K562 (cell line): Measurements from ENCODE around the gene ABCD3. TPM values are rescaled to one million over a fixed set of nuclear protein-coding genes. Genes with fewer than 3 reads are reported as not detected.
A peak's percentile ranks its signal among the peaks of the same experiment; 100 is the strongest.

ENCODE experiments used
- BRD4 ChIP-seq: fragments of 200-600 bp; sonication (generic); IDR thresholded peaks from 2 replicates; pipeline ENCODE4 v1.6.1; 2017; ENCODE audit warnings: inconsistent platforms
- EWSR1 ChIP-seq: fragments of 450-650 bp; IDR thresholded peaks from 2 replicates; pipeline ENCODE4 v1.6.1; 2018; ENCODE audit warnings: borderline replicate concordance, mild to moderate bottlenecking, low read depth, moderate library complexity; ENCODE audit not compliant: partially characterized antibody
- FOXJ2 ChIP-seq: fragments of 200-800 bp; sonication (Bioruptor generic); IDR thresholded peaks from 2 replicates; pipeline ENCODE4 v1.6.1; 2016; ENCODE audit warnings: missing genetic modification characterization, missing compliant biosample characterization
- FOXP1 ChIP-seq: sonication (generic); formaldehyde crosslinking; IDR thresholded peaks from 2 replicates; pipeline ENCODE4 v1.8.0; 2022; ENCODE audit warnings: mild to moderate bottlenecking, missing genetic modification reagents
- GTF2A2 ChIP-seq: IDR thresholded peaks from 2 replicates; pipeline ENCODE4 v1.6.1; 2016; ENCODE audit warnings: mild to moderate bottlenecking, missing genetic modification characterization, missing compliant biosample characterization
- PML ChIP-seq: IDR thresholded peaks from 2 replicates; pipeline ENCODE4 v1.6.1; 2012; ENCODE audit warnings: low read length, inconsistent platforms
- POLR2AphosphoS2 ChIP-seq: IDR thresholded peaks from 2 replicates; pipeline ENCODE4 v1.6.1; 2012; ENCODE audit warnings: low read length, improper control_type of control experiment
- RUNX1 ChIP-seq: sonication (generic); IDR thresholded peaks from 2 replicates; pipeline ENCODE4 v1.6.1; 2016; ENCODE audit warnings: antibody characterized with exemption, low read depth
- SMARCC2 ChIP-seq: fragments of 450-650 bp; IDR thresholded peaks from 2 replicates; pipeline ENCODE4 v1.6.1; 2017; ENCODE audit warnings: antibody characterized with exemption, moderate library complexity, mild to moderate bottlenecking, low read depth
- TEAD2 ChIP-seq: fragments of 450-650 bp; IDR thresholded peaks from 2 replicates; pipeline ENCODE4 v1.6.1; 2016; ENCODE audit warnings: missing genetic modification characterization, control low read depth, missing compliant biosample characterization
- YBX1 ChIP-seq: fragments of 450-650 bp; IDR thresholded peaks from 2 replicates; pipeline ENCODE4 v1.7.1; 2016; ENCODE audit warnings: mild to moderate bottlenecking
- ZNF699 ChIP-seq: fragments of 250-450 bp; sonication (Bioruptor Pico); IDR thresholded peaks from 2 replicates; pipeline ENCODE4 v1.8.0; 2021; ENCODE audit warnings: mild to moderate bottlenecking, moderate library complexity; ENCODE audit not compliant: insufficient replicate concordance
- polyA plus RNA-seq, 8 experiments: library from polyadenylated mRNA; depleted of rRNA in 4 of 8; stranded (reverse) in 5 of 8; unstranded in 3 of 8; fragments of >200 nt; fragmentation: Nextera tagmentation in 2 of 8; fragmentation: Illumina TruSeq in 1 of 8; extraction: Ambion mirVana in 2 of 8; extraction: Trizol in 1 of 8; gene quantifications; 2 replicates each; pipeline versions ENCODE4 v1.2.1 to v1.2.3, GENCODE V29; 2011 to 2014; ENCODE audit warnings: inconsistent platforms in 1 of 8, missing spikeins in 1 of 8
- total RNA-seq, 7 experiments: library from RNA; depleted of rRNA in 6 of 7; stranded (reverse); fragments of >200 nt in 6 of 7; fragmentation: Illumina TruSeq in 2 of 7; extraction: Trizol in 2 of 7; gene quantifications; 2 replicates each; pipeline versions ENCODE4 v1.2.1 to v1.2.3, GENCODE V29; 2011 to 2021; ENCODE audit warnings: low replicate concordance in 1 of 7
- TF ChIP-seq, protein P1 (sequence below): fragments of 250-450 bp; sonication (Bioruptor Pico); IDR thresholded peaks from 2 replicates; pipeline ENCODE4 v1.5.0; 2021
- TF ChIP-seq, protein P2 (sequence below): fragments of 450-650 bp; conservative IDR thresholded peaks from 2 replicates; pipeline ENCODE4 v1.6.1; 2016; ENCODE audit warnings: missing genetic modification characterization, low read depth, mild to moderate bottlenecking, control low read depth, missing compliant biosample characterization
- TF ChIP-seq, protein P3 (sequence below): fragments of 450-650 bp; IDR thresholded peaks from 2 replicates; pipeline ENCODE4 v1.6.1; 2017; ENCODE audit warnings: antibody characterized with exemption, mild to moderate bottlenecking
- TF ChIP-seq, protein P4 (sequence below): fragments of 250-450 bp; sonication (Bioruptor Pico); IDR thresholded peaks from 2 replicates; pipeline ENCODE4 v1.5.0; 2022; ENCODE audit warnings: mild to moderate bottlenecking
- TF ChIP-seq, protein P5 (sequence below), 3 experiments: IDR thresholded peaks in 2 of 3; conservative IDR thresholded peaks in 1 of 3; 2 replicates each; pipeline ENCODE4 v1.5.1; 2011 to 2012; ENCODE audit warnings: low read length in 3 of 3, mild to moderate bottlenecking in 3 of 3, control low read depth in 2 of 3, improper control_type of control experiment in 1 of 3, inconsistent platforms in 1 of 3, low read depth in 1 of 3, mixed read lengths in 1 of 3, moderate library complexity in 1 of 3; ENCODE audit not compliant: insufficient read depth in 2 of 3

ABCD3 gene
- total and polyA plus RNA-seq, 9 of the 15 experiments (the other 6 are each of a cell fraction or from before 2014, with no cell fraction given): 11.0 to 30.7 (median 15.5) TPM

DNA sequence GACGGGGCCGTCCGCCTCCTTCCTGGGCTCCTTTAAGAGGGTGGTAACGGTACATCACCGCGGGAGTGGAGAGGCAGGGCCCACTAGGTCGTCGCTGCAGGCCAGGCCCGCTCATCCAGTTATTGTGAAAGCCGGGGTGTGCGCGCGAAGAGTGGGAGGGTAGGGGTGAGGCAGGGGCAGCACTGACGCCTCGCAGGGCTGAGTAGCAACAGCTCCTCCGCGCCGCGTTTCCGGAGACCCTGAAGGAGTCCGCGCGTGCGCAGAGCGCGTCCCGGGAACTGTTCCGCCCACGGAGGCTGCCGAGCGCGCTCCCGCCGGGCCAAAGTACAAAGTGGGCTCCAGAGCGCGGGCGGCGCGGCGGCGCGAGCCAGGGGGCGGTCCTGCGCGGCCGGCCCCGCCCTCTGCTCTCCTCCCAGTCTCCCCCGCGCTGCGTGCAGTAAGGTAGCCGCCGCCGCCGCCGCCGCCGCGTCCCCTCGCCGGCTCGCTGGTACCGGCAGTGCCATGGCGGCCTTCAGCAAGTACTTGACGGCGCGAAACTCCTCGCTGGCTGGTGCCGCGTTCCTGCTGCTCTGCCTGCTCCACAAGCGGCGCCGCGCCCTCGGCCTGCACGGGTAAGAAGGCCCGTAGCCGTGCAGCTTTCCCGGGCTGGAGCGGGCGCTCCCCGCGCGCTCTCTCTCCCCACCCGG, at the start of gene ABCD3 (continued):
- TF ChIP-seq, protein P1, sequence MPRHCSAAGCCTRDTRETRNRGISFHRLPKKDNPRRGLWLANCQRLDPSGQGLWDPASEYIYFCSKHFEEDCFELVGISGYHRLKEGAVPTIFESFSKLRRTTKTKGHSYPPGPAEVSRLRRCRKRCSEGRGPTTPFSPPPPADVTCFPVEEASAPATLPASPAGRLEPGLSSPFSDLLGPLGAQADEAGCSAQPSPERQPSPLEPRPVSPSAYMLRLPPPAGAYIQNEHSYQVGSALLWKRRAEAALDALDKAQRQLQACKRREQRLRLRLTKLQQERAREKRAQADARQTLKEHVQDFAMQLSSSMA (CRISPR knock-in tag): no peak
- TF ChIP-seq BRD4 (no peak), GTF2A2 (no peak), YBX1 (no peak), RUNX1 (no peak), FOXP1 (peak; percentile 64; the same call in 1 of the 2 replicates), EWSR1 (no peak), ZNF699 (CRISPR knock-in tag) (no peak), TEAD2 (tag) (no peak), FOXJ2 (no peak; the same call in 1 of the 2 replicates), SMARCC2 (no peak), PML (peak; percentile 39; the same call in 1 of the 2 replicates), POLR2AphosphoS2 (no peak)
- TF ChIP-seq, protein P2, sequence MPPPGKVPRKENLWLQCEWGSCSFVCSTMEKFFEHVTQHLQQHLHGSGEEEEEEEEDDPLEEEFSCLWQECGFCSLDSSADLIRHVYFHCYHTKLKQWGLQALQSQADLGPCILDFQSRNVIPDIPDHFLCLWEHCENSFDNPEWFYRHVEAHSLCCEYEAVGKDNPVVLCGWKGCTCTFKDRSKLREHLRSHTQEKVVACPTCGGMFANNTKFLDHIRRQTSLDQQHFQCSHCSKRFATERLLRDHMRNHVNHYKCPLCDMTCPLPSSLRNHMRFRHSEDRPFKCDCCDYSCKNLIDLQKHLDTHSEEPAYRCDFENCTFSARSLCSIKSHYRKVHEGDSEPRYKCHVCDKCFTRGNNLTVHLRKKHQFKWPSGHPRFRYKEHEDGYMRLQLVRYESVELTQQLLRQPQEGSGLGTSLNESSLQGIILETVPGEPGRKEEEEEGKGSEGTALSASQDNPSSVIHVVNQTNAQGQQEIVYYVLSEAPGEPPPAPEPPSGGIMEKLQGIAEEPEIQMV: no peak
- TF ChIP-seq, protein P3, sequence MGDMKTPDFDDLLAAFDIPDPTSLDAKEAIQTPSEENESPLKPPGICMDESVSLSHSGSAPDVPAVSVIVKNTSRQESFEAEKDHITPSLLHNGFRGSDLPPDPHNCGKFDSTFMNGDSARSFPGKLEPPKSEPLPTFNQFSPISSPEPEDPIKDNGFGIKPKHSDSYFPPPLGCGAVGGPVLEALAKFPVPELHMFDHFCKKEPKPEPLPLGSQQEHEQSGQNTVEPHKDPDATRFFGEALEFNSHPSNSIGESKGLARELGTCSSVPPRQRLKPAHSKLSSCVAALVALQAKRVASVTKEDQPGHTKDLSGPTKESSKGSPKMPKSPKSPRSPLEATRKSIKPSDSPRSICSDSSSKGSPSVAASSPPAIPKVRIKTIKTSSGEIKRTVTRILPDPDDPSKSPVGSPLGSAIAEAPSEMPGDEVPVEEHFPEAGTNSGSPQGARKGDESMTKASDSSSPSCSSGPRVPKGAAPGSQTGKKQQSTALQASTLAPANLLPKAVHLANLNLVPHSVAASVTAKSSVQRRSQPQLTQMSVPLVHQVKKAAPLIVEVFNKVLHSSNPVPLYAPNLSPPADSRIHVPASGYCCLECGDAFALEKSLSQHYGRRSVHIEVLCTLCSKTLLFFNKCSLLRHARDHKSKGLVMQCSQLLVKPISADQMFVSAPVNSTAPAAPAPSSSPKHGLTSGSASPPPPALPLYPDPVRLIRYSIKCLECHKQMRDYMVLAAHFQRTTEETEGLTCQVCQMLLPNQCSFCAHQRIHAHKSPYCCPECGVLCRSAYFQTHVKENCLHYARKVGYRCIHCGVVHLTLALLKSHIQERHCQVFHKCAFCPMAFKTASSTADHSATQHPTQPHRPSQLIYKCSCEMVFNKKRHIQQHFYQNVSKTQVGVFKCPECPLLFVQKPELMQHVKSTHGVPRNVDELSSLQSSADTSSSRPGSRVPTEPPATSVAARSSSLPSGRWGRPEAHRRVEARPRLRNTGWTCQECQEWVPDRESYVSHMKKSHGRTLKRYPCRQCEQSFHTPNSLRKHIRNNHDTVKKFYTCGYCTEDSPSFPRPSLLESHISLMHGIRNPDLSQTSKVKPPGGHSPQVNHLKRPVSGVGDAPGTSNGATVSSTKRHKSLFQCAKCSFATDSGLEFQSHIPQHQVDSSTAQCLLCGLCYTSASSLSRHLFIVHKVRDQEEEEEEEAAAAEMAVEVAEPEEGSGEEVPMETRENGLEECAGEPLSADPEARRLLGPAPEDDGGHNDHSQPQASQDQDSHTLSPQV: no peak
- TF ChIP-seq, protein P4, sequence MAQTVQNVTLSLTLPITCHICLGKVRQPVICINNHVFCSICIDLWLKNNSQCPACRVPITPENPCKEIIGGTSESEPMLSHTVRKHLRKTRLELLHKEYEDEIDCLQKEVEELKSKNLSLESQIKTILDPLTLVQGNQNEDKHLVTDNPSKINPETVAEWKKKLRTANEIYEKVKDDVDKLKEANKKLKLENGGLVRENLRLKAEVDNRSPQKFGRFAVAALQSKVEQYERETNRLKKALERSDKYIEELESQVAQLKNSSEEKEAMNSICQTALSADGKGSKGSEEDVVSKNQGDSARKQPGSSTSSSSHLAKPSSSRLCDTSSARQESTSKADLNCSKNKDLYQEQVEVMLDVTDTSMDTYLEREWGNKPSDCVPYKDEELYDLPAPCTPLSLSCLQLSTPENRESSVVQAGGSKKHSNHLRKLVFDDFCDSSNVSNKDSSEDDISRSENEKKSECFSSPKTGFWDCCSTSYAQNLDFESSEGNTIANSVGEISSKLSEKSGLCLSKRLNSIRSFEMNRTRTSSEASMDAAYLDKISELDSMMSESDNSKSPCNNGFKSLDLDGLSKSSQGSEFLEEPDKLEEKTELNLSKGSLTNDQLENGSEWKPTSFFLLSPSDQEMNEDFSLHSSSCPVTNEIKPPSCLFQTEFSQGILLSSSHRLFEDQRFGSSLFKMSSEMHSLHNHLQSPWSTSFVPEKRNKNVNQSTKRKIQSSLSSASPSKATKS (CRISPR knock-in tag): no peak
- TF ChIP-seq, protein P5, sequence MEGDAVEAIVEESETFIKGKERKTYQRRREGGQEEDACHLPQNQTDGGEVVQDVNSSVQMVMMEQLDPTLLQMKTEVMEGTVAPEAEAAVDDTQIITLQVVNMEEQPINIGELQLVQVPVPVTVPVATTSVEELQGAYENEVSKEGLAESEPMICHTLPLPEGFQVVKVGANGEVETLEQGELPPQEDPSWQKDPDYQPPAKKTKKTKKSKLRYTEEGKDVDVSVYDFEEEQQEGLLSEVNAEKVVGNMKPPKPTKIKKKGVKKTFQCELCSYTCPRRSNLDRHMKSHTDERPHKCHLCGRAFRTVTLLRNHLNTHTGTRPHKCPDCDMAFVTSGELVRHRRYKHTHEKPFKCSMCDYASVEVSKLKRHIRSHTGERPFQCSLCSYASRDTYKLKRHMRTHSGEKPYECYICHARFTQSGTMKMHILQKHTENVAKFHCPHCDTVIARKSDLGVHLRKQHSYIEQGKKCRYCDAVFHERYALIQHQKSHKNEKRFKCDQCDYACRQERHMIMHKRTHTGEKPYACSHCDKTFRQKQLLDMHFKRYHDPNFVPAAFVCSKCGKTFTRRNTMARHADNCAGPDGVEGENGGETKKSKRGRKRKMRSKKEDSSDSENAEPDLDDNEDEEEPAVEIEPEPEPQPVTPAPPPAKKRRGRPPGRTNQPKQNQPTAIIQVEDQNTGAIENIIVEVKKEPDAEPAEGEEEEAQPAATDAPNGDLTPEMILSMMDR (IDR thresholded peaks at IDR 0.05 in 2 of 3, conservative IDR thresholded peaks at IDR 0.05 in 1 of 3; ENCODE audit: insufficient read depth in 2 of 3, low read depth in 1 of 3, low read length in 3 of 3): no peak
